Measurements from ENCODE around the gene UBE2J2.

The UBE2J2 gene

GRCh38 chr1:1239614-1240347 lies 33.9 kb downstream of the UBE2J2 start:
- DNase-seq, result no peak

- DNase-seq, result no peak
Observed at GRCh38 chr1:1239227-1239613, 34.4 kb downstream of the UBE2J2 start.

GRCh38 chr1:1238702-1239178 lies 34.9 kb downstream of the UBE2J2 start:
- no peak for DNase-seq

GRCh38 chr1:1237874-1238701 lies 35.6 kb downstream of the UBE2J2 start:
- DNase-seq, result no peak

- no peak for DNase-seq
Observed at GRCh38 chr1:1236945-1237873, 36.4 kb downstream of the UBE2J2 start.

- DNase-seq, result no peak
Observed at GRCh38 chr1:1236176-1236763, 37.4 kb downstream of the UBE2J2 start.

GRCh38 chr1:1235016-1235744 lies 38.5 kb downstream of the UBE2J2 start:
- no peak for DNase-seq

- DNase-seq, result no peak
Observed at GRCh38 chr1:1234180-1234808, 39.4 kb downstream of the UBE2J2 start.

- DNase-seq, result no peak
Observed at GRCh38 chr1:1233567-1233892, 40.1 kb downstream of the UBE2J2 start.

GRCh38 chr1:1232796-1233566 lies 40.7 kb downstream of the UBE2J2 start:
- no peak for DNase-seq

- DNase-seq, result peak in 1 of 14 donors; percentile 39
Observed at GRCh38 chr1:1232208-1232795, 41.4 kb downstream of the UBE2J2 start, which contains the start of gene B3GALT6. Gene B3GALT6, plus strand, starts transcription at chr1:1232237. Its CDS starts 42 bp downstream, at chr1:1232279.

GRCh38 chr1:1231400-1232207 lies 42.0 kb downstream of the UBE2J2 start, which contains the start of gene SDF4:
Gene SDF4, minus strand, starts transcription at chr1:1232001. Its CDS starts 3,229 bp downstream, at chr1:1228772.
- DNase-seq, result peak; percentile 56 to 97 (median 91)

GRCh38 chr1:1230656-1231399 lies 42.8 kb downstream of the UBE2J2 start:
- DNase-seq, result no peak

- DNase-seq, result no peak
Observed at GRCh38 chr1:1229770-1230169, 43.9 kb downstream of the UBE2J2 start.

GRCh38 chr1:1228596-1229321 lies 44.9 kb downstream of the UBE2J2 start:
- no peak for DNase-seq

- no peak for DNase-seq
Observed at GRCh38 chr1:1228187-1228586, 45.5 kb downstream of the UBE2J2 start.

- no peak for DNase-seq
Observed at GRCh38 chr1:1227386-1227785, 46.3 kb downstream of the UBE2J2 start.

All from C1 segment of cervical spinal cord (tissue), 14 donors.